GM21447 (cell line): ENCODE measurements around the gene IRF6.

Experiments used
- ATAC-seq: cut with Tn5 transposase; IDR thresholded peaks from one replicate; pipeline ENCODE4 v1.9.1; 2021; ENCODE audit not compliant: unreplicated experiment

IRF6 gene

DNA sequence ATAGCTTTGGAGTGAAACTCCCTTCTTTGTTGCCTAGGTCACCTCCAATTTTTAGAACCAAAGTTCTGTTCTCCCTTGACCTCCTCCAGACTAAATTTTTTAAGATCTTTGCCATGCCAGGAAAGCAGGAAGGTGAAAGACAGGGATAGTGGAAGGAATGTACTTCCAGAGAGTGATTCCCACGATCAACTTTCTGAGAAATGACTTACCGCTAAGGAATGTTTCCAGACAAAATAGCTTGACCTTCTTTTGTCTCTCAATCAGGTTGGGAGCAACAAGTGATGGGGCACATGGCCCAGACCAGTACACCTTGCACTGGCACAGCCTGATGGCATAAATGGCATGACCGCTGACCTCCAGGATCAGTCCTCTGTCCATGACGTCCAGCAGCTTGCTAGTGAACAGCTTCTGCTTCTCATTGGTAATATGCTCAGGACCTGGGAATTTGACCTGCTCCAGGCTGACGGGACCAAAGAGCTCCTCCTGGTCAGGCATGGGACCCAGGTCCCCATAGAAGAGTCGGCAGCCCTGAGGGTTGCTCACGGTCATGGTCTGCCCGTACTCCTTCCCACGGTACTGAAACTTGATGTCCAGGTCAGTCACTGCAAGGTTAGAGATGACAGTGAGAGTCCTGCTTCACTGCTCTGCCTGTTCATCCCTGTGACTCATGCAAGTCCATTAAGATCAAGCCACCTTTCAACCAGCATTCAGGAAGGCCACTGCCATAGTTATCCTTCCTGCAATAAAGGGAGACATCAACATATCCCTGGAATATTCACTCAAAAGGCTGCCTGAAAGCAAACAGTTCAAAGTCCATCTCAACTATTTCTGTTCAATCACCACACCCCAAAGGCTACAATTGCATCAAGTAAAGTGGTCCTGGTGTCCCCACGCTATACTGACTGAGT, 15.4 kb downstream of the IRF6 start:
- ATAC-seq = no peak

DNA sequence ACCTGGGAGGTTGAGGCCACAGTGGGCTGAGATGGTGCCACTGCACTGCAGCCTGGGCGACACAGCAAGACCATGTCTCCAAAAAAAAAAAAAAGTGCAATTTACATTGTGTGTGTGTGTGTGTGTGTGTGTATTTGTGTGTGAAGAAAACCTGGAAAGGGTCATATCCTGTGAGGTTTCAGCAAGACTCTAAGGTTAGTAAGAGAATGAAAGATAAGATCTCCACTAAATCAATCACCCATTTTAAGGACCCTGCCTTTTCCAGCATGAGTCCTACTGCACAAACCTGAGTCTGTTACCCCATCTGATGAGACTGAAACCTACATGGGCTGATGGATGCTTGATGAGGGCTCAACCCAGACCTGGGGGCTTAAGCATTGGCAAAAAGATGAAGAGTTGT, 16.7 kb downstream of the IRF6 start:
- no peak for ATAC-seq

GRCh38 chr1:209787551-209787950, 18.4 kb downstream of the IRF6 start:
- no peak for ATAC-seq

- no peak for ATAC-seq
These were observed 19.8 kb downstream of the IRF6 start for GRCh38 chr1:209786146-209786545.

DNA sequence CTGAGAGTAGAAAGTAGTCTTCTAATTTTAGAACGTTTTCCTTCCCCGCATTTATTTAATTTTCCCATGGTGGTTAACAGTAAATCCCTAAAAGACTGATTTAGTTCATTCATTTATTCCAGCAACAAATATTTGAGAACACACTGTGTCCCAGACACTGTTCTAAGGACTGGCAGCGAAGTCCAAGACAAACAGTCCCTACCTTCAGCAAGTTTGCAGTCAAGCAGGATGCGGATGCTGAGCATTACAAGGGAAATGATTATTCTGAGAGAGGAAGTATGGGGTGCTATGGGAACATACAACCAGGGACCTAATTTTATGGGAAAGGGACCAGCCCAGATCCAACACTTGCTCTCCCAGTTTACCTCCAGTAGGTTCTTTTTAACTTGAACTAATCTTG, 20.4 kb downstream of the IRF6 start:
- ATAC-seq = no peak

DNA sequence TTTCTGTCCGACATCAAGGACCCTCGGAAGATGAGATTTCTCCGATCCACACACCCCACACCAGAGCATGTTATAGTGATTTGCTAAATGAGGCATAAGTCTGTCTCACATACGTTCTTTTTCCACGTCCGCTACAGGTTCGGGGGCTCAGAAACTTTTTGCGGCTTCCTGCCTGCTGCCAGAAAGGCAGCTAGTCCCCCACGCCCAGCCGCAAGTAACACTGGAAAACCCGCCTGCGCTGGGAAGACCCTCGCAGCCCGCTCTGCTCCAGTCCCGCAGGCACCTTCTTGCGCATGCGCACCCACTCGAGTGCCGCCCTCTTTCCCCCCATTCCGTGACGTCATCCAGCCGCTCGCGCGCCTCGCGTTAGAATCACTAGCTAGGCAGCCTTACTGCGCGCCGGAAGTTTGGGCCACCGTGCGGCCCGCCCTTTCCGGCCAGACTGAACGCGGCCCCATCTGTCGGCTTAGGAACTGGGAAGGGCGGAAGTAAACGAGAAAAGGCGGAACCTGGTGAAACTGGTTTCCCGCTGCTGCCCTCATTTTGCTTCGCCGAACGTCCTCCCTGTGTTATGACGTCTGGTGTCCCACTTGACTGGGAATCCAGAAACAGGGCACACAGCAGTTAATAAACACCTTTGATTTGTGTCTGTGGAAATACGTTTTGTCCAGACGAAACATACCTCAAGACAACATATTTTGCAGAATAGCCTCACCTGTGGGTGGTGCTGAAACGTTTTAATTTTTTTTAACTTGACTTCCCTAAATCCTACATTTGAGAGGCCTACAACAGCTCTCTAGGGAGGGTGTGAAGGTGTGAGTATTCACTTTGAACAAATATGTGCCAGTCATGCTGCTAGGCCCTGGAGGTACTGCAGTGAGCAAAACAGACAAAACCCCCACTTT, 21.4 kb downstream of the IRF6 start, which contains the start of gene C1orf74:
Gene C1orf74, minus strand, starts transcription at position 295 of the 905 bp plus-strand sequence. CDS start 925 bp downstream, outside the sequence.
- ATAC-seq = peak; percentile 99

DNA sequence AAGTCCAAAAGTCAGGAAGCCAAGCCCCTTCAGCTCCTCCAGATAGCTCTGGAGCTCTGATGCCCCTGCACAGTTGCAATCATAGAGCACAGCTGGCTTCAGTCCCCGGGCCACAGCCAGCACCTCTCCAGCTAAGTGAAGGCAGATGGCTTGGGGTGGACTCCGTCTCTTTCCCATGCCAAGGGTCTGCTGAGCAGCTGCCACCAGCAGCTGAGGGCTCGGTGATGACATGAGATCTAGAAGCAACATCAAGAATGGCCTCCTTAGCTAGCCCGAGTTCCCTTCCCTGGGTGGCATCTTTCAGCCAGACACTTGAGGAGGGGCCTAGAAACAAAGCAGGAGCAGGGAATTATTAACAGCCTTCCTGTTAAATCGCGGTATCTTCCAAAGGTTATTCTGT, 22.6 kb downstream of the IRF6 start:
- no peak for ATAC-seq

DNA sequence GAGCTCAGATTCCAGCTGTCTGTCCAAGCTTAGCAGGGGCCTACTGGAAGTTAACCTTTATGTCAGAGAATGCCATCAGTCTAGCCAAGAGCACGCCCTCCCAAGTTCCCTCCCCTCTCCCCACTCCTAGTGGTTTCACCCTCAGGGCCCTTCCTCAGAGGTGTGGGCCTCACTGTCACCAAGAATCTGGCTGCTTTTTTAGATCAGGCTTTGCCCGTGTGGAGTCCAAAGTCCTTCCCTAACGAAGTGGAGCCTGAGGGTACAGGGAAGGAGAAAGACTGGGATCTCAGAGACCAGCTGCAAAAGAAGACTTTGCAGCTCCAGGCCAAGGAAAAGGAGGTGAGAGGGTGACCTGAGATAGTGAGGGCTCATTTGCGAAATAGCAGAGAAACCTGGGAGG, 25.7 kb downstream of the IRF6 start:
- no peak for ATAC-seq

- no peak for ATAC-seq
These were observed 27.8 kb downstream of the IRF6 start for GRCh38 chr1:209778102-209778501.

- no peak for ATAC-seq
These were observed 28.4 kb downstream of the IRF6 start for GRCh38 chr1:209777587-209777986.

DNA sequence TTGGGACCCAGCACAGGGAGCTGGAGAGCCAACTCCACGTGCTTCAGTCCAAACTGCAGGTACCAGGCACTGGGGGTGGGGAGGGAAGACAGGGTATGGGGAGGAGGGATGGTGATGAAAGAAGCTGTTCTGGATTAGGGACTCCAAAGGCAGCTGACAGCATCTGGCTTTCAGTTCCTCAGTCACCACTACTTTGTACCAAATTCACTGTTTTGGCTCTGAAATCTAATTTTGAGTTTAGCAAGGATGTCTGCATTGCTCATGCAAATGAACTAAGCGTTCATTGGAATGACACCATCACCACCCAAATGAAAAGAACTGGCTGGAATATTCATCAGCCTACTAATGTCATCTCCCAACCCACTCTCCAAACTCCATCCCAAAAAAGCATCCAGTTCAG, 30.3 kb downstream of the IRF6 start:
- no peak for ATAC-seq

DNA sequence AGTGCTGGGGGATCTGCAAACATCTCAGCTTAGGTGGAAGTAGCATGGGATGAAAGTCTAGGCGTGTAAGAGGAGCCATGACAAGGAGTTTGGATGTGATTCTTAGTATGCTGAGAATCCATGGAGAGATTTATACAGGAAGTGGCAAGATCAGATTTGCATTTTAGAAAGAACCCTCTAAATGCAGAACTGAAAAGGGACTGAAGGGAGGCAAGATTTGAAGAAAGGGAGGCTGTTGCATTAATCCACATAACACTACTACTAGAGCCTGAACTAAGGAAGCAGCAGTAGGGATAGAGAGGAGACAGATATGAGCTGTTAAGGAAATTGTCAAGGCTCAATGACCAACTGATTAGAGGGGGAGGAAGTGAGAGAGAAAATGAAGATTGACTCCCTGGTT, 31.4 kb downstream of the IRF6 start:
- peak; percentile 64 for ATAC-seq

DNA sequence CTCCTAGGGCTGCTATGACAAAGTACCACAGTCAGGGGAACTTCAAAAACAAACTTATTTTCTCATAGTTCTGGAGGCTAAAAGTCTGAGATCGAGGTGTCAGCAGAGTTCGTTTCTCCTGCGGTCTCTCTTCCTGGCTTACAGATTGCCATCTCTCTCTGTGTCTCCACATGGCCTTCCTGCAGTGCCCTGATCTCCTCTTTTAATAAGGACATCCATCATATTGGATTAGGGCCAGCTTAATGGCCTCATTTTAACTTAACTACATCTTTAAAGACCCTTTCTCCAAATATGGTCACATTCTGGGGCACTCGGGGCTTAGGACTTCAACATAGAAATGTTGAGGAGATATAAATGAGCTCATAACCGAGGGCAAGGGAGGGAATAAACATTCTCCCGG, 33.8 kb downstream of the IRF6 start:
- ATAC-seq = no peak

GRCh38 chr1:209770636-209771415, 35.1 kb downstream of the IRF6 start:
- no peak for ATAC-seq

DNA sequence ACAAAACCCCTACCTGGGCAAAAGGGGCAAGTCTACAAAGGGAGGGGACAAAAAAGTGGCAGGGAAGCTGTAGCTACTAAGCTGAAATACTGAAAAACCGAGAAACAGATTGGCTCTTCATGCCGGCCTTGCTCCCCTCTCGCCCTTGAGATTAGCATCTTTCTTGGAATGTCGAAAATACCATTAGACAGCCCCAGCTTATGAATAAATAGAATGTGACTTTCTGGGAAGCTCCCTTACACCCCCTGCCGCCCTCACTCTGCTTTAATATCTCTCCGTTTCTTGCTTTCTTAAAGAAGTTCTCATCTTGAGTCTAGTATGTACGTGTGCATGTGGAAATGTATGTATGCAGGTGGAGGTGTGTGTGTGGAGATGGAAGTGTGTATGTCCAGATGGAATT, 36.0 kb downstream of the IRF6 start:
- no peak for ATAC-seq

DNA sequence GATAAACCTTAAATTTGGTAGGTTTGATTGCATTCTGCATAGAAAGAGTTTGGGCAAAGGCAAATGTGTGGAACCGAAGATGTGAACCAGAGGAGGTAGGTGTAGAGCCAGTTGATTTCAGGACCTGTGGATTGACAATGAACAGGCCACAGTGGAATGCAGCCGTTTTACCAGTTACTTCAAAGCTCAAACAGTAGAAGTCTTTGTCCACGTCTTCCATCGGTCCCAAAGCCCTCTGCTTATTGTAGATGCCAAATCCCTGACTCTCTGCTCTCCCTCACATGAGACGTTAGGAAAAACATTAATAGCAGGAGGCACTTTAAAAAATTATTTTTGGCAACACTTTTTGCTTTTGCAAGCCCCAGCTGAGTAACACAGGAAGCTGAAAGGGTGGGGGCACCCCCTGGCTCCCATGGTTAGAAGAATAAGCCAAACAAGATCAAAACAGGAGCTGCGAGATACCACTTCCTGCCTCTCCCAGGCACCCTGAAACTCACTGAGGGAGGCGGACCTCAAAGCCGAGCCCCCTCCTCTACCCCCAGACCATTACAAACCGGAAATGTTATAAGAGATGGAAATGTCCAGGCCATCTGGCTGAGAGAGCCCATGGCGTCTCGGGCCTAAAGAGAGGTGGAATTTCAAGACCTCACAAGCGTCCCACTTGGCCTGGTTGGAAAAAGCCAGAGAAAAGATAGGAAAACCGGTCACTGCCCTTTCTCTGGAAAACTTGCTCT, 36.6 kb downstream of the IRF6 start:
- peak; percentile 81 for ATAC-seq

- ATAC-seq = peak; percentile 80
These were observed 37.6 kb downstream of the IRF6 start for GRCh38 chr1:209768354-209768774.

DNA sequence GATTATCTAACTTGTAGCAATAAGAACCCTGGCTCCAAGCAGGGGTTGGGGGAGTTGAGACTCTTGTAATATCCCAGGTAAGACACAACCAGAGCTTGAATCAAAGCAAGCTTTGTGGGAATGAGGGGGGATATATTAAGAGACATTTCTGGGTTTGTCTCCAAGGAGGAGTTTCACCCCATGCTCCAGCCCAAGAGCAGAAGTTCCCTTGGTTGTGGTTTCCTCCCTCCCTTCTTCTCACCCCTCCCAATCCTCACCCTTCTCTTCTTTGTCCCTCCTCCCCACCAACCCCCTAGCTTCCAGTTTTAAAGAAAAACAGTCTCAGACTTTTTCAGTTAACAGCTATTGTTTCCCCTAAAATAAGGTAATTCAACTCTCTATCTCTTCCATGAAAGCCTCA, 38.2 kb downstream of the IRF6 start:
- no peak for ATAC-seq

DNA sequence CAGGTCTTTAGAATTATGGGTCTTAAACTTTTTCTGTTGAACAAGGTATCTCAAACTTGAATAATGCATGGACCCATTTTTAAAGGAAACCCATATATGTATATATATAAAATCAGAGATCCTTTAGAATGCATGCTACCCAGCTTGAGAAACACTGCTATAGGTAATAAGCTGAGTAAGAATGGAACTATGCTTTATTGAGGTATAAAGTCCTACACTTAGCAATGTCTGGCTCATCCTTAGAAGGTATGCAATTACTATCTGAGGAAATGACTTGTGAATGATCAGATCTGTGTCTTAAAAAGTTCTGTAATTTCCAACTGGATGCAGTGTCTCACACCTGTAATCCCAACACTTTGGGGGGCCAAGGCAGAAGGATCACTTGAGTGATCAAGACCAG, 38.8 kb downstream of the IRF6 start:
- no peak for ATAC-seq

GRCh38 chr1:209766051-209766450, 39.9 kb downstream of the IRF6 start:
- ATAC-seq = no peak
